Epithelial cell of proximal tubule (primary cell): Measurements from ENCODE around the gene KCNK16. TPM values are rescaled to one million over a fixed set of nuclear protein-coding genes. Genes with fewer than 3 reads are reported as not detected.

Source experiments
- DNase-seq: peaks from one replicate; pipeline ENCODE4 v3.0.0-alpha.2; 2011; ENCODE audit warnings: low read depth
- H3K4me3 ChIP-seq: 2 replicates; pipeline ENCODE4 v1.5.1; 2011; ENCODE audit warnings: low read depth, mild to moderate bottlenecking, low read length
- CTCF ChIP-seq: conservative IDR thresholded peaks from 2 replicates; pipeline ENCODE4 v1.5.1; 2012; ENCODE audit warnings: low read depth, mild to moderate bottlenecking, low read length
- total RNA-seq: library from RNA; depleted of rRNA; stranded (reverse); fragments of >200 nt; gene quantifications from 2 replicates; pipeline ENCODE4 v1.2.3, GENCODE V29; 2015

The KCNK16 gene
- total RNA-seq, 1 donor from 2014 or later: not detected

GRCh38 chr6:39335780-39336545 lies 13.5 kb upstream of the KCNK16 start:
- no peak for DNase-seq
- H3K4me3 ChIP-seq: no peak overlapping the region
- TF ChIP-seq CTCF: no peak

GRCh38 chr6:39333644-39334438 lies 11.3 kb upstream of the KCNK16 start:
- TF ChIP-seq CTCF: no peak
- no peak overlapping the region for H3K4me3 ChIP-seq
- DNase-seq: no peak

- TF ChIP-seq CTCF: no peak
Observed at GRCh38 chr6:39330476-39330875, 8.0 kb upstream of the KCNK16 start.

GRCh38 chr6:39330057-39330456 lies 7.6 kb upstream of the KCNK16 start:
- H3K4me3 ChIP-seq: no peak overlapping the region
- DNase-seq: no peak
- no peak for TF ChIP-seq CTCF

More at GRCh38 chr6:39330476-39330875, 8.0 kb upstream of the KCNK16 start:
- no peak overlapping the region for H3K4me3 ChIP-seq
- no peak for DNase-seq

- DNase-seq: no peak
- H3K4me3 ChIP-seq: no peak overlapping the region
- TF ChIP-seq CTCF: no peak
Observed at GRCh38 chr6:39328066-39328465, 5.6 kb upstream of the KCNK16 start.

GRCh38 chr6:39327507-39327906 lies 5.0 kb upstream of the KCNK16 start:
- no peak for DNase-seq
- no peak overlapping the region for H3K4me3 ChIP-seq
- no peak for TF ChIP-seq CTCF
